Breast epithelium (tissue), 4 donors: Measurements from ENCODE around the gene DCAF15. TPM values are rescaled to one million over a fixed set of nuclear protein-coding genes. Genes with fewer than 3 reads are reported as not detected.

Experiments
- DNase-seq, 2 donors: peaks; one replicate each; pipeline ENCODE4 v3.0.0-alpha.2; 2019; ENCODE audit warnings: low spot score in 2 of 2
- H3K27ac ChIP-seq, 2 donors: fragments of 200-600 bp; sonication (generic) in 1 of 2; one replicate each; pipeline ENCODE4 v1.5.1; 2016 to 2019; ENCODE audit warnings: mild to moderate bottlenecking in 1 of 2
- H3K27me3 ChIP-seq, 2 donors: fragments of 200-600 bp; sonication (generic) in 1 of 2; one replicate each; pipeline versions ENCODE4 v1.5.1 to v1.6.0; 2017 to 2019; ENCODE audit warnings: control low read depth in 1 of 2, mild to moderate bottlenecking in 1 of 2
- H3K36me3 ChIP-seq: fragments of 200-600 bp; one replicate; pipeline ENCODE4 v1.5.1; 2019
- H3K4me1 ChIP-seq, 2 donors: fragments of 200-600 bp; sonication (generic); one replicate each; pipeline ENCODE4 v1.5.1; 2016 to 2019; ENCODE audit warnings: control low read depth in 1 of 2
- H3K4me3 ChIP-seq, 3 donors: fragments of 200-600 bp; sonication (generic); 1 replicate in 2 of 3; 2 replicates in 1 of 3; pipeline ENCODE4 v1.5.1; 2016 to 2019; ENCODE audit warnings: mild to moderate bottlenecking in 3 of 3, moderate library complexity in 2 of 3
- H3K9me3 ChIP-seq, 2 donors: fragments of 200-600 bp; sonication (generic) in 1 of 2; one replicate each; pipeline ENCODE4 v1.5.1; 2016 to 2019; ENCODE audit warnings: control low read depth in 1 of 2
- CTCF ChIP-seq, 3 donors: fragments of 450-650 bp; IDR thresholded peaks; one replicate each; pipeline ENCODE4 v1.5.1; 2016 to 2017; ENCODE audit warnings: antibody characterized with exemption in 3 of 3, mild to moderate bottlenecking in 3 of 3, moderate library complexity in 3 of 3
- POLR2A ChIP-seq: fragments of 450-650 bp; IDR thresholded peaks from one replicate; pipeline ENCODE4 v1.6.1; 2016; ENCODE audit warnings: antibody characterized with exemption, mild to moderate bottlenecking, moderate library complexity
- POLR2AphosphoS5 ChIP-seq, 3 donors: sonication (generic); formaldehyde crosslinking; IDR thresholded peaks; one replicate each; pipeline ENCODE4 v1.6.1; 2017; ENCODE audit warnings: antibody characterized with exemption in 3 of 3
- intact Hi-C: fragments of 100-400 bp; cut with DNase I; formaldehyde crosslinking; loops from one replicate; pipeline ENCODE4 v1.15.1; 2023; ENCODE audit warnings: low total_unique reads
- total RNA-seq, 3 donors: library from RNA; depleted of rRNA; stranded (reverse); fragments of >200 nt; gene quantifications; one replicate each; pipeline ENCODE4 v1.1.0, GENCODE V29; 2016

DCAF15 gene
- total RNA-seq, 3 donors from 2014 or later, result 13.4 to 22.7 (median 19.0) TPM

DNA sequence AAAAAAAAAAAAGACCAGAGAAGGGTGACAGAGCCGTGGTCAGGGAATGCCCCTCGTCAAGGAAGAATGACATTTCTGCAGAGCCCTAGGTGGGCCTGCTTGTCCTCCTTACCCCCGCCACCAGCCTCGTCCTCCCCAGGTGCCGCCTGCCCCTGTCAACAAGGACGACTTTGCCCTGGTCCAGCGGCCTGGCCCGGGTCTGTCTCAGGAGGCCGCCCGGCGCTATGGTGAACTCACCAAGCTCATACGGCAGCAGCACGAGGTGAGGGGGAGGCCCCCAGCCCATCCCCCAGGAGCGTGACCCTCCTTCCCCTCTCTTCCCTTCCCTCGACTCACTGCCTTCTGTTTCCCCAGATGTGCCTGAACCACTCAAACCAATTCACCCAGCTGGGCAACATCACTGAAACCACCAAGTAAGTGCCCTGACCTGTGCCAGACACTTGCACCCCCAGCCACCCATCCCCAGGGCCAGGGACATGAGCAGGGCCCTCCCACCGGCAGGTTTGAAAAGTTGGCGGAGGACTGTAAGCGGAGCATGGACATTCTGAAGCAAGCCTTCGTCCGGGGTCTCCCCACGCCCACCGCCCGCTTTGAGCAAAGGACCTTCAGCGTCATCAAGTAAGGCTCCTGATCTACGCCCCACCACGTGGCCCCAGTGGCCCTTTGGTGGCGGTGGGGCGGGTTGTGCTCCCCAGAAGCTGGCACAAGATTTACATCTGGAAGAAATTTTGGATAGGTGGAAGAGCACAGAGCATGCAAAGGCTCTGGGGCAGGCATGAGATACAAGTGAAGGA lies 28.9 kb upstream of the DCAF15 start:
- no peak overlapping the region for H3K27ac ChIP-seq
- H3K36me3 ChIP-seq, result peaks cover 7% of the 10 kb centered on the region
- H3K4me1 ChIP-seq, result no peaks in the 10 kb centered on the region
- no peaks in the 10 kb centered on the region for H3K27me3 ChIP-seq
- peaks cover 0 to 6% of the 10 kb centered on the region in 2 donors for H3K9me3 ChIP-seq
- intact Hi-C loops, result no loop called here
- TF ChIP-seq CTCF (IDR thresholded peaks at IDR 0.05) (no peak), POLR2AphosphoS5 (IDR thresholded peaks at IDR 0.05) (no peak), POLR2A (no peak)
- no peak overlapping the region for H3K4me3 ChIP-seq
- DNase-seq, result no peak

- TF ChIP-seq POLR2A, result no peak
- no peak for TF ChIP-seq CTCF (IDR thresholded peaks at IDR 0.05)
- no peak for TF ChIP-seq POLR2AphosphoS5 (IDR thresholded peaks at IDR 0.05)
- intact Hi-C loops, result no loop called here
- Histone ChIP-seq H3K4me3 (no peak overlapping the region), H3K9me3 (peaks cover 0 to under 1% of the 10 kb centered on the region in 2 donors), H3K36me3 (no peaks in the 10 kb centered on the region), H3K27me3 (no peaks in the 10 kb centered on the region), H3K4me1 (no peaks in the 10 kb centered on the region), H3K27ac (no peak overlapping the region)
- no peak for DNase-seq
Observed at GRCh38 chr19:13926010-13926409, 26.3 kb upstream of the DCAF15 start.

DNA sequence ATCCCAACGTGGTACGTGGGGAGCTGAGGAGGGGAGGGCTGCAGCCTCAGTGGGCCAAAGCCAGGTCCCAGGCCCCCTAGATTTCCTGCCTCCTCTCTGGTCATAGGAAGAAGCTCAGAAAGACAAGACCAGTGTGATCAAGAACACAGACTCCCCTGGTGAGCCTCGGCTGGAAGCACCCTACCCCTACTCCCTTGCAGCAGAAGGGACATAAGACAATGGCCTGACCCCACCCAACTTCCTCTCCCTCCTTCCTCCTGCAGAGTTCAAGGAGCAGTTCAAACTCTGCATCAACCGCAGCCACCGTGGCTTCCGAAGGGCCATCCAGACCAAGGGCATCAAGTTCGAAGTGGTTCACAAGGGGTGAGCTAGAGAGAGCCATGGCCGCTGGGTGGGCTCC lies 25.6 kb upstream of the DCAF15 start:
- DNase-seq, result no peak
- no peaks in the 10 kb centered on the region for H3K27me3 ChIP-seq
- TF ChIP-seq CTCF (IDR thresholded peaks at IDR 0.05) (no peak), POLR2AphosphoS5 (IDR thresholded peaks at IDR 0.05) (no peak), POLR2A (no peak)
- H3K4me1 ChIP-seq, result no peaks in the 10 kb centered on the region
- H3K4me3 ChIP-seq, result no peak overlapping the region
- intact Hi-C loops, result no loop called here
- H3K27ac ChIP-seq, result no peak overlapping the region
- no peaks in the 10 kb centered on the region for H3K9me3 ChIP-seq
- no peaks in the 10 kb centered on the region for H3K36me3 ChIP-seq

DNA sequence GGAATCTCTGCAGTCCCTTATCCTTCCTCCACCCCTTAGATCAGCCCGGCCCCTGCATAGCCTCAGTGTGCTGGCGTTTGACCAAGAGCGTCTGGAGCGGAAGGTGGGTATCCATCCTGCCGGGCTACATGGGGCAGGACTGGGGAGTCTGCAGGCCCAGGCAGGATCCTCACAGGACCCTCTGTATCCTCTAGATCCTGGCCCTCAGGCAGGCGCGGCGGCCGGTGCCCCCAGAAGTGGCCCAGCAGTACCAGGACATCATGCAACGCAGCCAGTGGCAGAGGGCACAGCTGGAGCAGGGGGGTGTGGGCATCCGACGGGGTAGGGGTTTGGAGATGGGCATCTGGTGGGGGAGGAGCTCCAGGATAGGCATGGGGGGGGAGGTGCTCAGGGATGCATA lies 23.0 kb upstream of the DCAF15 start:
- intact Hi-C loops, result no loop called here
- Histone ChIP-seq H3K4me1 (no peaks in the 10 kb centered on the region), H3K4me3 (no peak overlapping the region), H3K27ac (no peak overlapping the region), H3K27me3 (no peaks in the 10 kb centered on the region), H3K9me3 (no peaks in the 10 kb centered on the region), H3K36me3 (no peaks in the 10 kb centered on the region)
- TF ChIP-seq CTCF (IDR thresholded peaks at IDR 0.05) (no peak), POLR2AphosphoS5 (IDR thresholded peaks at IDR 0.05) (no peak), POLR2A (no peak)
- no peak for DNase-seq

DNA sequence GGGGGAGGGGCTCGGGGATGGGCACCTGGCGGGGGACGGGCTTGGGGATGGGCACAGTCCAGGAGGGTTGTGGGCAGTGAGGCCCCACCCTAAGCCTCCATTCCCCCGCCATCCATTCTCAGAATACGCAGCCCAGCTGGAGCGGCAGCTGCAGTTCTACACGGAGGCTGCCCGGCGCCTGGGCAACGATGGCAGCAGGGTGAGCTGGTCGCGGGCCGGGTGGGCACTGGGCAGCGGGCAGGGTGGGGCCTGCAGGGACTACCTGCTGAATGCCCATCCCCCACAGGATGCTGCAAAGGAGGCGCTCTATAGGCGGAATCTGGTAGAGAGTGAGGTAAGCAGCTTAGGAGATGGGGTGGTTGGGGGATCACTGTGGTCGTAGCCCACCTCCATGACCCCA lies 22.4 kb upstream of the DCAF15 start:
- DNase-seq, result no peak
- Histone ChIP-seq H3K36me3 (no peaks in the 10 kb centered on the region), H3K27ac (peak overlapping the region; percentile 19 to 36), H3K4me1 (no peaks in the 10 kb centered on the region), H3K9me3 (no peaks in the 10 kb centered on the region), H3K27me3 (no peaks in the 10 kb centered on the region), H3K4me3 (peak overlapping the region in 2 of 3 donors; percentile 35 to 47)
- intact Hi-C loops, result no loop called here
- TF ChIP-seq POLR2A (no peak), POLR2AphosphoS5 (IDR thresholded peaks at IDR 0.05) (no peak)
